Activated T-cell treated with anti-CD3 and anti-CD28 coated beads for 24 hours (primary cell): Measurements from ENCODE around the gene ZBTB2.
"Not testable (repeated sequence)": the region's sequence is repeated elsewhere in the genome, so short reads cannot be mapped to it uniquely, and the experiment has no call there.

ENCODE experiments used
- DNase-seq: peaks from one replicate; pipeline ENCODE4 v3.0.0-alpha.2; 2020; ENCODE audit warnings: low read depth

The ZBTB2 gene

GRCh38 chr6:151400473-151400872 is 9.1 kb upstream of the ZBTB2 start:
- DNase-seq, result no peak

- no peak for DNase-seq
Observed at GRCh38 chr6:151399679-151400078, 8.3 kb upstream of the ZBTB2 start.

GRCh38 chr6:151393410-151393809 is 2.1 kb upstream of the ZBTB2 start:
- no peak for DNase-seq

GRCh38 chr6:151392427-151392826 is 1.1 kb upstream of the ZBTB2 start:
- DNase-seq, result no peak

- DNase-seq, result peak; percentile 72
Observed at GRCh38 chr6:151390851-151391470, 398 bp downstream of the ZBTB2 start.

GRCh38 chr6:151390276-151390850 is 996 bp downstream of the ZBTB2 start:
- DNase-seq, result peak; percentile 98

GRCh38 chr6:151389618-151390275 is 1.6 kb downstream of the ZBTB2 start:
- DNase-seq, result no peak

GRCh38 chr6:151388997-151389617 is 2.3 kb downstream of the ZBTB2 start:
- no peak for DNase-seq

GRCh38 chr6:151388236-151388635 is 3.1 kb downstream of the ZBTB2 start:
- DNase-seq, result no peak

- no peak for DNase-seq
Observed at GRCh38 chr6:151387175-151387970, 4.0 kb downstream of the ZBTB2 start.

- DNase-seq, result no peak
Observed at GRCh38 chr6:151385177-151385576, 6.2 kb downstream of the ZBTB2 start.

- DNase-seq, result no peak
Observed at GRCh38 chr6:151384151-151384550, 7.2 kb downstream of the ZBTB2 start.

- not testable (repeated sequence) for DNase-seq
Observed at GRCh38 chr6:151382631-151383030, 8.7 kb downstream of the ZBTB2 start.

- DNase-seq, result no peak
Observed at GRCh38 chr6:151381722-151382121, 9.6 kb downstream of the ZBTB2 start.

- DNase-seq, result no peak
Observed at GRCh38 chr6:151380848-151381205, 10.5 kb downstream of the ZBTB2 start.

- no peak for DNase-seq
Observed at GRCh38 chr6:151379933-151380847, 11.2 kb downstream of the ZBTB2 start.

GRCh38 chr6:151377095-151377494 is 14.3 kb downstream of the ZBTB2 start:
- no peak for DNase-seq

- no peak for DNase-seq
Observed at GRCh38 chr6:151376440-151376839, 14.9 kb downstream of the ZBTB2 start.

GRCh38 chr6:151375833-151376232 is 15.5 kb downstream of the ZBTB2 start:
- no peak for DNase-seq

- no peak for DNase-seq
Observed at GRCh38 chr6:151374036-151374683, 17.2 kb downstream of the ZBTB2 start.

- DNase-seq, result no peak
Observed at GRCh38 chr6:151372164-151372563, 19.2 kb downstream of the ZBTB2 start.
